EH (cell line): ENCODE measurements around the gene SLC37A2.
"Not testable (repeated sequence)": the region's sequence is repeated elsewhere in the genome, so short reads cannot be mapped to it uniquely, and the experiment has no call there.

Source experiments
- DNase-seq: peaks from one replicate; pipeline ENCODE4 v3.0.0-alpha.2; 2015; ENCODE audit warnings: low read depth

SLC37A2 gene

DNA sequence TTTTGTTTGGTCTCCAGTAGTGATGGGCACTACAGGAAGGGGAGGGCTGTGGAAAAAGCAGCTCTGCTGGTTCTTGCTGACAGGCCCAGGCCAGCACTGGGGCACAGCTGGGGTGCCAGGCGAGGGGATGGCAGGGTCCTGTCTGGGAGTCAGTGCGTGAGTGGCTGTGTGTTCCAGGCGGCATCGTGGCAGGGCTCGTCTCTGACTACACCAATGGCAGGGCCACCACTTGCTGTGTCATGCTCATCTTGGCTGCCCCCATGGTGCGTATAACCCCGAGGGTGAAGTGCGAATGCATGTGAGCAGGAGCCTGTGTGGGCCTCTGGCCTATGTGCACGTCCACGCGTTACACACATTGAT, 20.9 kb downstream of the SLC37A2 start:
- no peak for DNase-seq

DNA sequence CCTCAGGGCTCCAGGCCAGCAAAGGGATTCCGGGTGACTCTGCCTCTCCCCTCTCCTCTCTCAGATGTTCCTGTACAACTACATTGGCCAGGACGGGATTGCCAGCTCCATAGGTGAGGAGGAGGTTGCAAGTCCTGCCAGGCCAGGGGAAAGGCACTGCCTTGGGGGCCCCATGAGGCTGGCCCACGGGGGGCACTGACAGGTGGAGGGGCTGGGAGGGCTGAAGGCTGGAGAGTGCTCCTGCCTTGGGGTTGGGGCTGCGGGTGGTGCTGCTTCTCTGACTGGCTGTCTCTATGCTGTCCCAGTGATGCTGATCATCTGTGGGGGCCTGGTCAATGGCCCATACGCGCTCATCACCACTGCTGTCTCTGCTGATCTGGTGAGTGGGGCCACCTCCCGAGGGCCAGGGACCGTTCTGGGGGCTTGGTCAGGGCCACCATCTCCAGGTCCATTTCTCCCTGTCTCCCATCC, 21.7 kb downstream of the SLC37A2 start:
- DNase-seq: no peak

DNA sequence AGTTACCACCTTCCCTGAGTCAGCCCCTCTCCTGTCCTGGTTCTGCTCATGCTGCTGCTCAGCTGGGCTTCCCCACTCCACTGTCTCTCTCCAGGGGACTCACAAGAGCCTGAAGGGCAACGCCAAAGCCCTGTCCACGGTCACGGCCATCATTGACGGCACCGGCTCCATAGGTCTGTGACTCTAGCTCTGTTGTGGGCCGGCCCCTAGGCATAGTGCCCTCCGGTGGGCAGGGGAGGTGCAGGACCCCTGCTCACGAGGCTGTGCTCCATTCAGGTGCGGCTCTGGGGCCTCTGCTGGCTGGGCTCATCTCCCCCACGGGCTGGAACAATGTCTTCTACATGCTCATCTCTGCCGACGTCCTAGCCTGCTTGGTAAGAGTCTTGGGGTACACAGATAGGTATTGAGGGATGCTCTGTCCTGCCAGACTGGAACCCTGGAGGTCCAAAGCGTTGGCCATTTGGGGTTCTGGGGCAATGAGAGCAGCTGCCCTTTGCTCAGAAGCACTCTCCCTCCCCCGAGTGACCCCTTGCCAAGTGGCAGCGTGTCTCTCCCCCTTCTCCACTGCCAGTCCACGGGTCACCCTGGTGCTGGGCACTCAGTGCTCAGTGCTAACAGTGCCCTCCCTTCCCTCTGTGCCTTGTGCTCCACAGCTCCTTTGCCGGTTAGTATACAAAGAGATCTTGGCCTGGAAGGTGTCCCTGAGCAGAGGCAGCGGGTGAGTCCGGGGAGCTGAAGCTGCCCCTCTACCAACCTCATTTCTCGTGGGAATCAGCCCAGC, 22.4 kb downstream of the SLC37A2 start:
- DNase-seq: no peak

DNA sequence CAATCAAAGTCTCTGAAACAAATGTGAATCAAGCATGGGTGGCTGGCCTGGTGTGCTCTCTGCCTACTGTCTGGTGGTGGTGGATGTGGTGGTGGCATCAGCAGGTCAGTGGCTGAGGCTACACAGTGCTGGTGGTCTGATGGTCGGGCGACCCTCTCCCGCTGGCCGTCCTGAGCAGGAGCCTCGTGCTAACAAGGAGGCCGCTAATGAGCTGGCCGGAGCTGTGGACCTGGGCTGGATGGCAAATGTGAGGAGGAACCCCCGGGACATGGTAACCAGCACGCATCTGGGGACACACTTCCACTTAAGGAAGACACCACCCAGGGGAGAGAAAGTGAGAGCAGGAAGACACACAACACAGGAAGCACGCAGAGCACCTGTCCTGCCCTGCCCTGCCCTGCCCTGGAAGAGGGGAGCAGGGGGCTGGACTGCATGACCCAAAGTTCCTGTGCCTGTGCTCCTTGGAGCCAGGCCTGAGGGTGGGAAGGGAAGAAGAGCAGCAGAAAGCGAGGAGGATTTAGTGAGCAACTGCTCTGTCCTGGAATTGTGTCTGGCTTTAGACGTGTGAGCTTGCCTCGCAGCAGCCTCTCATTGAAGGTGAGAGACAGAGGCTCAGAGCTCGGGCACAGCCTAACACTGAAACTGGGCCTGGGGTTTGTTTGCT, 23.7 kb downstream of the SLC37A2 start:
- no peak for DNase-seq

DNA sequence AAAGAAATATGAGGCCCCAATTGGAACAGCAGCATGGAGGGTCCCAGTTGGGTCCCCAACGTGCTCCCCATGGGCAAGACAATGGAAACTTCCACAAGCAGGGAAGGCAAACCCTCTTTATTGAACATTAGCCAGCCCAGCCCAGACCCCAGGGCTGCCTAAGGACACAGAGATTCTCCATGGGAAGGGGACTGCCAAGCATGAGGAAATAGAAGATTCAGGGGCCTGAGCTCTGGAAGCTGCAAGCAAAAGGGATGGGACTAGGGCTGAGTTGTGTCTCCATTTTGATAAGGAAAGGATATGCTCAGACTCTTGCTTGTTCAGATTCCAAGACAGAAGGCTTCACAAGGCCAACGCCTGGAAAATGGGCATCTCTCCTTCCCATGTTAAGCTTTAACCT, 25.0 kb downstream of the SLC37A2 start:
- DNase-seq: no peak

DNA sequence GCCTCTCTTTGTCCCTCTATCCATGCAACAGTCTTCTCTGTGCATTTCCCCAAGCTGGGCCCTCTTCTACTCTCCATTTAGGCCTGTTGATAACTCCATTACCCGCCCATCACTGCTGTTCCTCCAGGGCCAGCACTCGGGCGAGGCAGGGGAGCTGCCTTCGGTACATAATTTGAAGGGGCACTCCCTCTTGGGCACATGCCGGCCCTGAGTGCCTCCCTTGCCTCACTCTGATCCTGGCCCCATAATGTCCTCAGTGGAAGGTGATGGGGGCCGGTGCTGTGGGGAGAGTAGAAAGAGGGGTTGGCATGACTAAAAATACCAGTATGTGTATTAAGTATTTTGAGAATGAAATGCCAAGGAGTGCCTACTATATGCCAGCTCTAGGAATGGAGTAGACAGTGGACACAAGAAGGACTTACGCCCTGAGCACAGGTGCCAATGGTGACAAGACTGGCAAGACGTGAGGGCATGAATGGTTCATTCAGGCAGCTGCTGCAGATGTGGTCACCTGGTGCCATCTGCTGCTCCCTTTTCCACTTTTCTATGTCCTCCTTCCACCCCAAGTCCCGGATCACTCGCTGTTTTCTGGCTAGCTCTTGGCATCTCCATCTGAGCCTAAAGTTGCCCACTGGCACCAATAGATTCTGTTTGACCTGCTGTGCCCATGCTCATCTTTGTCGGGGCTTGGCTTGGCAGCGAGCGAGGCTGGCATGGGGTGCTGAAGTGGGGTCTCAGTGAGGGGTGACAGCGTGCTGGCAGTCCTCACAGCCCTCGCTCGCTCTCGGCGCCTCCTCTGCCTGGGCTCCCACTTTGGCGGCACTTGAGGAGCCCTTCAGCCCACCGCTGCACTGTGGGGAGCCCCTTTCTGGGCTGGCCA, 25.7 kb downstream of the SLC37A2 start:
- DNase-seq: no peak

DNA sequence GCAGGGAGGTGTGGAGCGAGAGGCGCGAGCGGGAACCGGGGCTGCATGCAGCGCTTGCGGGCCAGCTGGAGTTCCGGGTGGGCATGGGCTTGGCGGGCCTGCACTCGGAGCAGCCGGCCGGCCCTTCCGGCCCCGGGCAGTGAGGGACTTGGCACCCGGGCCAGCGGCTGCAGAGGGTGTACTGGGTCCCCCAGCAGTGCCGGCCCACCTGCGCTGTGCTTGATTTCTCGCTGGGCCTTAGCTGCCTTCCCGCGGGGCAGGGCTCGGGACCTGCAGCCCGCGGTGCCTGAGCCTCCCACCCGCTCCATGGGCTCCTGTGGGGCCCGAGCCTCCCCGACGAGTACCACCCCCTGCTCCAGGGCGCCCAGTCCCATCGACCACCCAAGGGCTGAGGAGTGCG, 26.4 kb downstream of the SLC37A2 start:
- not testable (repeated sequence) for DNase-seq

DNA sequence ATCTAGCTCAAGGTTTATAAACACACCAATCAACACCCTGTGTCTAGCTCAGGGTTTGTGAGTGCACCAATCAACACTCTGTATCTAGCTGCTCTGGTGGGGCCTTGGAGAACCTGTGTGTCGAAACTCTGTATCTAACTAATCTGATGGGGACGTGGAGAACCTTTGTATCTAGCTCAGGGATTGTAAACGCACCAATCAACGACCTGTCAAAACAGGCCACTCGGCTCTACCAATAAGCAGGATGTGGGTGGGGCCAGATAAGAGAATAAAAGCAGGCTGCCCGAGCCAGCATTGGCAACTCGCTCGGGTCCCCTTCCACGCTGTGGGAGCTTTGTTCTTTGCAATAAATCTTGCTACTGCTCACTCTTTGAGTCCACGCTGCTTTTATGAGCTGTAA, 27.0 kb downstream of the SLC37A2 start:
- DNase-seq: not testable (repeated sequence)

DNA sequence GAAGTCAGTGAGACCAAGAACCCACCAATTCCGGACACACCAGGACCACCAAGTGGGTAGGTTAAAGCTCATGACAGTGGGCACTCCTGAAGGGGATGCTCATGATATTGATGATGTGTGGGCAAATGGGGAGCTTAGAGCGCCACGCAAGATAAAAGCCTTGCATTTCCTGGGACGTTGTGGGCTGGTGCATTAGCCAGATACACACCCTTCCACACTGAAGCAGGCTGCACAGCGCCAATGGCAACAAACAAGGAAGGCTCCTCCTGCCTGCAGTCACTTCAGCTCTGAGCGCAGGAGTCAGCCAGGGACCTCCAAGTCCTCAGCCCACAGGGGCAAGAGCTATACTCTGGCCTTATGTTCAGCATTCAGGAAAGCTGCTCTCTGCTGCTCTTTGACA, 27.7 kb downstream of the SLC37A2 start:
- DNase-seq: no peak

DNA sequence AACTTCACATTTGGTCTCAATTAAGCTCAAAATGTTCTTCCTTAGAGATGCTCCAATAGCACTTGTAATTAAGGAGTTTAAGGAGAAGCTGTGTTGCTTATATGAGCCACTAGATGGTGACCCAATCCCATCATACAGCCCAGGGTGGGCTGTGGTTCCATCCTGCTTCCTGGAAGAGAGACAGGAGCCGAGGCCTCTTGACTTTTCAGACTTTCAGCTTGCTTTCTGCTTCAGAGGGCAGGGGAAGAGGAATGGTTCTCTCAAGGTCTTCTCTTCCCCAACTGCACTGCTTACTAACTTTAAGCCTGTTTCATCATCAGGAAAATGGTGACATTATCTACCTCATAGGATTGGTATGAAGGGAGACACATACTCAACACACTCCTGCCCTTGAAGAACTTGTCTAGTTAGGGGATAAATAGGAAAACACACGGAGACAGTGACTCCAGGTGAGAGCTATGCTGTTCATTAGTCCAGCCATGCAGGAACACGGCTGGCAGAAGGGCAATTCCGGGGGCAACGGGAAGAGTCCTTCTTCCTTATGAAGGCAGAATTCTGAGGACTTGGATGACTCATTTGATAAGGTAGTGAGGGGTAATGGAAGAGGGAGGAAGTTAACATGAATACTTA, 28.3 kb downstream of the SLC37A2 start:
- DNase-seq: peak; percentile 73

DNA sequence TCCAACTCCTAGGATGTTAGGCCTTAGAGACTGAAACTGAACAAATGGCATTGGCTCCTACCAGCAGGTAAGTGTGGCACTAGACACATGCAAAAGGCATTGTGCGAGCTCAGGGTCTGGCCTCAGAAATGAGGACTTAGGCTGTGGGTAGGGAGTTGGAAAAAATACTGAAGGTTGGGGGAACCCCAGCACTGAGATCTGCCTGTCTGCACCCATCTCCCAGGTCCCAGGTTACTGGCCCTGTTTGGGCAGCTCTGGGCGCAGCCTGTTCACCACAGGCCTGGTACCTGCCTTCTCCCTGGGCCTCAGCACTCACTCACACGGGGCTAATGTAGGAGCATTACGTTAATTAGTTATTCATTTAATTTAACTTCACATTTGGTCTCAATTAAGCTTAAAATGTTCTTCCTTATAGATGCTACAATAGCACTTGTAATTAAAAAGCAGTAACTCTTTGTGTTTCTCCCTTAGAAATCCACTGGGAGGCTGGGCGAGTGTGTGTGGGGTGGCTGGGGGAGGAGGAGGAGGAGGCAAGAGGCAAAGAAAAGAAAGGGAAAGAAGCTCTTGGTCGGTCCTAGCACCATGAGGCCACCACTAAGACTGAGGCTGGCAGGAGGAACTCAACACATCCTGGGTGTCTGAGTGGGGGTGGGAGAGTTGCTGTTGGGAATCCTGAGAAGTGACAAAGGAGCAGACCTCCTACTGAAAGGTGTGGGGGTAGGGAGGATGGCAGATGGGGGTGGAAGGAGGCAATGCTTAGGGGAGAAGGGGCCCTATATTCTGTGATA, 29.0 kb downstream of the SLC37A2 start:
- no peak for DNase-seq

DNA sequence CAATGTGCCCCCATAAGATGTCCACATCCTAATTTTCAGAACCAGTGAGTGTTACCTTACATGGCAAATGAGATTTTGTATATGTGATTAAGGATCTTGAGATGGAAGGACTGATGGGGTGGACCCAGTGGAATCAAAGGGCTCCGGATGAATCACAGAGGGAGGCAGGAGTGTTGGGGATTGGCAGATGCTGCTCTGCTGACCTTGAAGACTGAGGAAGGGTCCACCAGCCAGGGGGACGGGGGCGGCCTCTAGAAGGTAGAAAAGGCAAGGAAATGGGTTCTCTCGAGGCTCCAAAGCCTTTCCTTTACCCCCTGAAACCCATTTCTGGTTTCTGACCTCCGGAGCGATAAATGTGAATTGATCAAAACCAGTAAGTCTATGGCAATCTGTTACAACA, 29.6 kb downstream of the SLC37A2 start:
- DNase-seq: no peak

DNA sequence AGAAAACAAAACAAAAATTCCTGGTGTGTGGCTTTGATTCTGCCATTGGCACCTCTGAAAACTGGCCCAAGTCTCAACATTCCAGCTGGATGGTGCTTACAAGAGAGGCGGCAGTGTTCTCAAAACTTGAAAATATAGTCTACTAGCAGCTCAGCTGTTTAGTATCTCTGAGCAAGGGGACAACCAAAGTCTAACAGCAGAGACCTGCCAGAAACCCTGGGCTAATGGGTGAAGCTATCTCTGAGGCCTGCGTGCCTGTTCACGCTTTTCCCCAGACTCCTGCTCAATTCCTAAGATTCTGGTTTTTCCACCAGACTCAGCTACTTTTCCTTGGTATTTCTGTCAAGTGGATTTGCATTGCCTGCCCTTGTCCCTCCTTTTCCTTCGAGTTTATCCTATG, 30.4 kb downstream of the SLC37A2 start:
- no peak for DNase-seq

DNA sequence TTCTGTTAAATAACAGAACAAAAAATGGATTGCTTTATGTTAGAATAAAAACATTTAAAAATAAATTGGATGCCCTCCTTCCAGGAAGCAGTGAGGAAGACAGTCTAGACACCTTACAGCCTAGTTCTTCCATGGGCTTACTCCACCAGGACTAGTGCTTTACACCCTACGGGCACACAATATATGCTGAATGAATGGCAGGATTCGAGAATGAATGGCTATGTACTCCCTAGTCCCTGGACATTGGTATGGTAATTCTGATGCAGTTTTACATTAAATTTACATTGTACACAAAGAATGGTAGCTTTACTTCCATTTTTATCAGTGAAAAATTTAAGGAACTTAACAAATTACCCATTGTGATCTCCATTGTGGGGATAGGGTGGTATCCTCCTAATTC, 31.6 kb downstream of the SLC37A2 start:
- DNase-seq: no peak

DNA sequence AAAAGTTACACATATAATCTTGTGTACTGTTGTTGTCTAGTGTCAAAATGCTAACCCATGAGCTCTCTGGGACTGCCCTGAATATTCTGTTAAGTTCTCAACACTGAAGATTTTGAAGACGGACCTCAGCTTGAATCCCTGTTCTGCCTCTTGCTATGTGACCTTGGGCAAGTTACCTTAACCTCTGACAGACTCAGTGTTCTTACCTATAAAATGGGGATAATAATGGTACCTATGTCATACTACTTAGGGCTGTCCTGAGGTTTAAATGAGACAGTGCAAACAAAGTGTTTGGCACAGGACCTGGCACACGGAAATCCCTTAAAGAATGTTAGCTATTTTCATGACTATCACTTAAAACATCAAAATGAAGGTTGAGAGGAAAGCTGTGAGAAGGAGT, 37.0 kb downstream of the SLC37A2 start:
- DNase-seq: no peak

DNA sequence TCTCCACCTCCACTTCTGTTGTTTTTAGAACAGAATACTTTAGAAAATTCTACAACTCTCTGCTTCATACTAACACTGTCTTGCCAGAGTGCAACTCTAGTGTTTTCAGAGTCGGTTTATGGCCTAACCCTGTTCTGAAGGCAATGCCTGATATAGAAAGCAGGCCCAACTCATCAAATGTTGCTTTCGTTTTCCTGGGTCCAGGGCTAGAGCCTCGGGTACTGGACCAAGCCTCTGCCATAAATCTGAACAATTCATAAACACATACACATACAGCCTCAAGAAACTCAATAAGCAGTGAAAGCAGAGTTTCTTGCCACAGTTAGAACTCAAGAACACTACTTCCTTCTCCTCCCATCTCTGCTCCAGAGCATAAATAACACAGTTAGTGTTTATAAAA, 38.5 kb downstream of the SLC37A2 start:
- DNase-seq: no peak

DNA sequence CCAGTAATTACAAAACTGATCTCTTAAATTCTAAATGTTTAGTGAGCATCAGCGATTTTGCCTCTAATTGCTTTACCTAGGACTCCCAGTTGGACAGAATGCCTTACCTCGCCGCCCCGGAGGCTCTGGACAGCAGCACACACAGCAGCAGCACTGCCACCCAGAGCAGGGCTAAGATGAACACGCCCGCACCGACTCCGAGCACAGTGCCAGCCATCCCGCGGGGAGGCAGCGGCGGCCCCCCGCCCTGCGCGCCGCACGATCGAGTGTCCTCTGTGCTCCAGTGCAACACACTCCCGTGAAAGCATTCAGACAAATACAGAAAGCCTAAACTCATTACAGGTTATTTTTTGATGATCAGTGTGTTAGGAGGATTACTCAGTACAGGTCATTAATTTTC, 38.9 kb downstream of the SLC37A2 start:
- DNase-seq: no peak

DNA sequence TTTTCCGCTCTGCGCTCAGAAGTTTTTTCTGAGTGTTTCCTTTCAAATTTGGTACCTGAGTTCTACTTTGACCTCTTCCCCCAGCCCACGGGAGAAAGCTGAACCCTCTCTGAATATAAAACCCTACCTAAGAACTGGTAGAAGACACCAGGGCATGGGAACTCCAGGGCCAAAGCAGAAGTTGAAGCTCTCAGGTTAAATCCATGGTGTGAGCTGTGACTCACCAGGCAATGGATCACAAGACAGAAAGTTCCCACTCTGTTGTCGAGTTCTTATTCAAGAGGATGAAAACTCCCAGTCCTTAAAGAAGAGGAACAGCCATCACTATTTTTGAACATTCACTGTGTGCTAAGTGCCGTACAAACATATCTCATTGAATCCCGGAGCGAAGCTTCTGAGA, 39.4 kb downstream of the SLC37A2 start:
- DNase-seq: no peak

DNA sequence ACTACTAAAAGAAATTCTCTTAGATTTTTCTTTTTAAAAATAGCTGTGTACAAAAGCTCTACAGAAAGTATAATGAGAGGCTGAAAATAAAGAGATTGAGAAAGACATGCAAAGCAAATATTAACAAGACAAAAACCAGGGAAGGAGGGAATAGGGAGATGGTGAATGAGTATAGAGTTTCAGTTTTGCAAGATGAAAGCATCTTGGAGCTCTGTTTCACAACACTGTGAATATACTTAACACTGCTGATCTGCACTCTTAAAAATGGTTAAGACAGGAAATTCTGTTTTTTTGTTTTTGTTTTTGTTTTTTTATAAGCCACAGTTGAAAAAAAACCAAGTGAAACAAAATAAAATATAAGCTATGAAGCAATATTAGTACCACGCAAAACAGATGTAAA, 42.8 kb downstream of the SLC37A2 start:
- DNase-seq: no peak

DNA sequence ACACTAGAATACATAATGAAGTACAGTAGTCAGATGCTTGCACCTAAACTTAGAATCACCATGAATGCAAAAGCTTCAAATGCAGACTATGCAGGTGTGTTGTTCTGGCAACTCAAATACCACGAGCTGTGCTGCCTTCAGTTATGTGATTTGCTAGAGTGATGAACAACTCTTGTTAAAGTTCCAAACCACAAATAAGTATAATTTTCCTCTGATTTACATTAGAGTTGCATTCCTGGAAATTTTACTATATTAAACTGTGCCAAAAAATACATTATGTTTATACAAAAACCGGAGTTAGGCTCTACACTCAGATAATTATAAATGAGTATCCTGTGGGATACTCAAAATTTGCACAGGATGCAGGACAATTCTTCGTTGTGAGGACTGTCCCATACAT, 45.4 kb downstream of the SLC37A2 start:
- peak; percentile 36 for DNase-seq

DNA sequence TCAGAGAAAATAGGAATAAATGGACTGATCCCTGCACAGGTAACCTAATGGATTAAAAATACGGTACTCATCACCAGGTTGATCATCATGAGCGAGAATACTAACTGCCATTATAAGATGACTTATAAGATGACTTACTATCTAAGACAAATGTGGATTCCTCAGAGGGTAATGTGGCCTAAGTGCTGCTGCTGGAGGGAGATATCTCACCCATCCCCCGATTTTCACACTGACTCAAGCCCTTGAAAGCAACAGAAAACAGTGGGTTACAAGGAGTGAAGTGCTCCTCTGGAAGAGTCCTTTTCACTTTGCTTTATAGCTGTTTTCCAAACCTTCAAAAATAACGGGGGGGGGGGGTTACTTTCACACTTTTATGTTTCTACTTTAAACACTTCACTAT, 47.4 kb downstream of the SLC37A2 start:
- peak; percentile 26 for DNase-seq

DNA sequence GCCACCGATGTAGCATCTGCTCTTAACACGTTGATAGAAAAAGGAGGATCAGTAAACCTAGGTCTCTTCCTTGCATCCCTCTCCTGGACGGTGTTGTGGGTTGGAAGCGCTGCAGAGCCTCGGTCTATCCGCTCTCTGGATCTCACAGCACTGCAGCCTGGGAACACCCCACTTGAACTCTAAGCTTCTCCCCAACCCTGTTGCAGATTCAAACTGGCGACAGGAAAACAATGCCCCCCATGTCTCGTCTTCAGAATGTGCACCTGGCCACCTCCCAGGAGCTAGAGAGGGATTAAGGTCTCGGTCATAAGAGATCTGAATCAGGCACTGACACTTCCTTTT, 47.9 kb downstream of the SLC37A2 start:
- DNase-seq: peak; percentile 18
